K562 (cell line): Measurements from ENCODE around the gene RCSD1. TPM values are rescaled to one million over a fixed set of nuclear protein-coding genes. Genes with fewer than 3 reads are reported as not detected.

Experiments used
- DACH1 ChIP-seq: fragments of 450-650 bp; IDR thresholded peaks from 2 replicates; pipeline ENCODE4 v1.6.1; 2018; ENCODE audit not compliant: partially characterized antibody
- DPF2 ChIP-seq: fragments of 450-650 bp; IDR thresholded peaks from 2 replicates; pipeline ENCODE4 v1.6.1; 2016
- ETV5 ChIP-seq: sonication (generic); formaldehyde crosslinking; IDR thresholded peaks from 2 replicates; pipeline ENCODE4 v1.4.0; 2020; ENCODE audit warnings: low read depth, mild to moderate bottlenecking, missing genetic modification reagents
- GABPB1 ChIP-seq: sonication (generic); formaldehyde crosslinking; IDR thresholded peaks from 2 replicates; pipeline ENCODE4 v1.8.0; 2022; ENCODE audit warnings: mild to moderate bottlenecking, missing genetic modification reagents
- GTF2F1 ChIP-seq: IDR thresholded peaks from 2 replicates; pipeline ENCODE4 v1.6.1; 2011; ENCODE audit warnings: low read depth, low read length, improper control_type of control experiment
- HLTF ChIP-seq: fragments of 450-650 bp; IDR thresholded peaks from 2 replicates; pipeline ENCODE4 v1.6.1; 2016
- HNRNPL ChIP-seq: fragments of 200-400 bp; formaldehyde crosslinking; IDR thresholded peaks from 2 replicates; pipeline ENCODE4 v1.6.1; 2017; ENCODE audit warnings: low read depth, mild to moderate bottlenecking, low read length
- KAT7 ChIP-seq: sonication (generic); formaldehyde crosslinking; IDR thresholded peaks from 2 replicates; pipeline ENCODE4 v1.8.0; 2022; ENCODE audit warnings: missing genetic modification reagents, mild to moderate bottlenecking, borderline replicate concordance
- KLF6 ChIP-seq: fragments of 250-450 bp; sonication (Bioruptor Pico); IDR thresholded peaks from 2 replicates; pipeline ENCODE4 v1.4.0; 2020; ENCODE audit warnings: mild to moderate bottlenecking, moderate library complexity, borderline replicate concordance
- MAX ChIP-seq: sonication (generic); formaldehyde crosslinking; IDR thresholded peaks from 2 replicates; pipeline ENCODE4 v1.9.0; 2022; ENCODE audit warnings: mild to moderate bottlenecking, missing genetic modification reagents
- NFIX ChIP-seq: fragments of 250-450 bp; sonication (Bioruptor Pico); IDR thresholded peaks from 2 replicates; pipeline ENCODE4 v1.4.0; 2020; ENCODE audit warnings: low read depth, mild to moderate bottlenecking, moderate library complexity
- POLR2A ChIP-seq: fragments of 450-650 bp; conservative IDR thresholded peaks from 2 replicates; pipeline ENCODE4 v1.6.1; 2016
- POU5F1 ChIP-seq: fragments of 150-350 bp; IDR thresholded peaks from 2 replicates; pipeline ENCODE4 v1.6.1; 2014; ENCODE audit warnings: borderline replicate concordance, low read length, low read depth, mild to moderate bottlenecking; ENCODE audit not compliant: partially characterized antibody
- PTTG1 ChIP-seq: fragments of 450-650 bp; IDR thresholded peaks from 2 replicates; pipeline ENCODE4 v1.6.1; 2016; ENCODE audit warnings: low read depth, mild to moderate bottlenecking, missing genetic modification characterization, missing compliant biosample characterization
- RBFOX2 ChIP-seq: fragments of 200-400 bp; formaldehyde crosslinking; IDR thresholded peaks from 2 replicates; pipeline ENCODE4 v1.6.1; 2017; ENCODE audit warnings: low read depth, mild to moderate bottlenecking, low read length, moderate library complexity
- RBM17 ChIP-seq: fragments of 200-400 bp; formaldehyde crosslinking; IDR thresholded peaks from 2 replicates; pipeline ENCODE4 v1.6.1; 2017; ENCODE audit warnings: low read depth, mild to moderate bottlenecking, low read length, borderline replicate concordance
- RNF219 ChIP-seq: fragments of 250-450 bp; sonication (Bioruptor Pico); IDR thresholded peaks from 2 replicates; pipeline ENCODE4 v1.5.0; 2022; ENCODE audit warnings: mild to moderate bottlenecking
- SMARCB1 ChIP-seq: IDR thresholded peaks from 2 replicates; pipeline ENCODE4 v1.6.1; 2011; ENCODE audit warnings: improper control_type of control experiment, low read depth; ENCODE audit not compliant: insufficient read length
- SRSF9 ChIP-seq: fragments of 200-400 bp; formaldehyde crosslinking; IDR thresholded peaks from 2 replicates; pipeline ENCODE4 v1.6.1; 2017; ENCODE audit warnings: low read depth, low read length, borderline replicate concordance
- SUPT5H ChIP-seq: fragments of 450-650 bp; IDR thresholded peaks from 2 replicates; pipeline ENCODE4 v1.6.1; 2016
- TAL1 ChIP-seq: fragments of 450-650 bp; IDR thresholded peaks from 2 replicates; pipeline ENCODE4 v1.6.1; 2016; ENCODE audit warnings: mild to moderate bottlenecking
- USF1 ChIP-seq: sonication (generic); formaldehyde crosslinking; IDR thresholded peaks from 2 replicates; pipeline ENCODE4 v1.9.0; 2022; ENCODE audit warnings: mild to moderate bottlenecking, missing genetic modification reagents
- WHSC1 ChIP-seq: IDR thresholded peaks from one replicate; pipeline ENCODE4 v1.6.1; 2012; ENCODE audit warnings: low read length, control low read depth, inconsistent platforms
- ZNF146 ChIP-seq: IDR thresholded peaks from one replicate; pipeline ENCODE4 v1.6.1; 2018; ENCODE audit warnings: missing compliant biosample characterization; ENCODE audit not compliant: unreplicated experiment
- ZNF165 ChIP-seq: fragments of 250-450 bp; sonication (Bioruptor Pico); IDR thresholded peaks from 2 replicates; pipeline ENCODE4 v1.4.0; 2020; ENCODE audit warnings: borderline replicate concordance
- ZNF212 ChIP-seq: fragments of 450-650 bp; formaldehyde crosslinking; IDR thresholded peaks from 2 replicates; pipeline ENCODE4 v1.4.0; 2020; ENCODE audit warnings: mild to moderate bottlenecking
- ZNF282 ChIP-seq: sonication (generic); formaldehyde crosslinking; IDR thresholded peaks from 2 replicates; pipeline ENCODE4 v1.8.1; 2023; ENCODE audit warnings: missing genetic modification reagents
- ZNF507 ChIP-seq: conservative IDR thresholded peaks from 2 replicates; pipeline ENCODE4 v1.6.1; 2017; ENCODE audit warnings: missing genetic modification characterization, missing compliant biosample characterization
- ZNF707 ChIP-seq: fragments of 250-450 bp; sonication (Bioruptor Pico); conservative IDR thresholded peaks from 2 replicates; pipeline ENCODE4 v1.8.0; 2022; ENCODE audit warnings: inconsistent platforms, mild to moderate bottlenecking, moderate library complexity
- polyA plus RNA-seq, 8 experiments: library from polyadenylated mRNA; depleted of rRNA in 4 of 8; stranded (reverse) in 5 of 8; unstranded in 3 of 8; fragments of >200 nt; fragmentation: Nextera tagmentation in 2 of 8; fragmentation: Illumina TruSeq in 1 of 8; extraction: Ambion mirVana in 2 of 8; extraction: Trizol in 1 of 8; gene quantifications; 2 replicates each; pipeline versions ENCODE4 v1.2.1 to v1.2.3, GENCODE V29; 2011 to 2014; ENCODE audit warnings: inconsistent platforms in 1 of 8, missing spikeins in 1 of 8
- total RNA-seq, 7 experiments: library from RNA; depleted of rRNA in 6 of 7; stranded (reverse); fragments of >200 nt in 6 of 7; fragmentation: Illumina TruSeq in 2 of 7; extraction: Trizol in 2 of 7; gene quantifications; 2 replicates each; pipeline versions ENCODE4 v1.2.1 to v1.2.3, GENCODE V29; 2011 to 2021; ENCODE audit warnings: low replicate concordance in 1 of 7

RCSD1 gene
- total and polyA plus RNA-seq, 9 of the 15 experiments (the other 6 are each of a cell fraction or from before 2014, with no cell fraction given) = 7.8 to 69.8 (median 45.3) TPM

GRCh38 chr1:167627865-167628641 is 2.0 kb upstream of the RCSD1 start (continued):
- peak; percentile 67 for TF ChIP-seq KAT7
- TF ChIP-seq RBM17 = no peak
- TF ChIP-seq POLR2A = peak; percentile 96
- peak; percentile 96 for TF ChIP-seq DPF2
- TF ChIP-seq PTTG1 (tag) = 0 out of 2 replicates have a peak, but pooled peaks have one; percentile 21
- TF ChIP-seq RNF219 (CRISPR knock-in tag) = no peak
- TF ChIP-seq ZNF165 (CRISPR knock-in tag) = no peak
- no peak; the same call in 1 of the 2 replicates for TF ChIP-seq GTF2F1
- TF ChIP-seq SMARCB1 = no peak
- no peak; the same call in 1 of the 2 replicates for TF ChIP-seq NFIX (CRISPR knock-in tag)
- TF ChIP-seq POU5F1 = no peak
- peak; percentile 93 for TF ChIP-seq MAX (CRISPR knock-in tag)
- TF ChIP-seq SRSF9 = no peak
- no peak for TF ChIP-seq ZNF212 (CRISPR knock-in tag)
- TF ChIP-seq SUPT5H = peak; percentile 82
- 0 out of 2 replicates have a peak, but pooled peaks have one; percentile 17 for TF ChIP-seq ZNF707 (CRISPR knock-in tag)
- no peak for TF ChIP-seq HNRNPL
- TF ChIP-seq DACH1 = peak; percentile 62
- TF ChIP-seq TAL1 = peak; percentile 91
- peak; percentile 79 for TF ChIP-seq RBFOX2
- TF ChIP-seq ZNF507 (tag) = no peak
- TF ChIP-seq KLF6 (CRISPR knock-in tag) = peak; percentile 53; the same call in 1 of the 2 replicates
- TF ChIP-seq ZNF282 (CRISPR knock-in tag) = no peak
- no peak for TF ChIP-seq ZNF146 (CRISPR knock-in tag)
- TF ChIP-seq GABPB1 = peak; percentile 80; the same call in 1 of the 2 replicates
- peak; percentile 99 for TF ChIP-seq ETV5 (CRISPR knock-in tag)
- no peak for TF ChIP-seq WHSC1
- TF ChIP-seq USF1 (CRISPR knock-in tag) = 0 out of 2 replicates have a peak, but pooled peaks have one; percentile 6
- TF ChIP-seq HLTF = 0 out of 2 replicates have a peak, but pooled peaks have one; percentile 16
